NT2/D1 (cell line): ENCODE data around the gene HK3.

Experiments used
- DNase-seq: peaks from one replicate; pipeline ENCODE4 v3.0.0-alpha.2; 2011; ENCODE audit warnings: low read depth, low spot score
- H3K27me3 ChIP-seq: 2 replicates; pipeline ENCODE4 v1.6.0; 2011; ENCODE audit warnings: mild to moderate bottlenecking; ENCODE audit not compliant: insufficient read length, insufficient read depth
- H3K36me3 ChIP-seq: 2 replicates; pipeline ENCODE4 v1.6.1; 2011; ENCODE audit warnings: mild to moderate bottlenecking, low read length, mixed read lengths; ENCODE audit not compliant: insufficient read depth, insufficient read length
- H3K4me1 ChIP-seq: 2 replicates; pipeline ENCODE4 v1.5.1; 2011; ENCODE audit not compliant: insufficient read depth, insufficient read length
- H3K4me3 ChIP-seq: 2 replicates; pipeline ENCODE4 v1.5.1; 2011; ENCODE audit warnings: low read depth; ENCODE audit not compliant: insufficient read length
- H3K9ac ChIP-seq: 2 replicates; pipeline ENCODE4 v1.6.0; 2011; ENCODE audit warnings: low read depth; ENCODE audit not compliant: insufficient read length
- H3K9me3 ChIP-seq: 2 replicates; pipeline ENCODE4 v1.5.1; 2011; ENCODE audit warnings: mild to moderate bottlenecking, low read length; ENCODE audit not compliant: insufficient read depth
- SUZ12 ChIP-seq: IDR thresholded peaks from 2 replicates; pipeline ENCODE4 v1.6.1; 2011; ENCODE audit not compliant: insufficient read length, insufficient read depth; ENCODE audit errors: extremely low read depth
- YY1 ChIP-seq: IDR thresholded peaks from 2 replicates; pipeline ENCODE4 v1.6.1; 2011; ENCODE audit not compliant: insufficient read length, insufficient read depth
- ZNF274 ChIP-seq: IDR thresholded peaks from 2 replicates; pipeline ENCODE4 v1.6.1; 2011; ENCODE audit warnings: mild to moderate bottlenecking, low read depth, low read length

Gene HK3

GRCh38 chr5:176902911-176903664 is 3.9 kb upstream of the HK3 start:
- Histone ChIP-seq H3K4me3 (no peak overlapping the region), H3K4me1 (no peaks in the 10 kb centered on the region), H3K9me3 (no peaks in the 10 kb centered on the region), H3K27me3 (no peaks in the 10 kb centered on the region), H3K36me3 (peaks cover 61% of the 10 kb centered on the region), H3K9ac (no peak overlapping the region)
- no peak for DNase-seq
- no peak for TF ChIP-seq ZNF274
- TF ChIP-seq YY1: no peak
- no peak for TF ChIP-seq SUZ12

GRCh38 chr5:176902102-176902814 is 3.1 kb upstream of the HK3 start:
- TF ChIP-seq SUZ12 (no peak), ZNF274 (no peak), YY1 (no peak)
- Histone ChIP-seq H3K9ac (no peak overlapping the region), H3K4me1 (no peaks in the 10 kb centered on the region), H3K9me3 (no peaks in the 10 kb centered on the region), H3K36me3 (peaks cover 55% of the 10 kb centered on the region), H3K27me3 (no peaks in the 10 kb centered on the region), H3K4me3 (no peak overlapping the region)
- no peak for DNase-seq

- no peak overlapping the region for H3K4me3 ChIP-seq
- DNase-seq: no peak
- H3K4me1 ChIP-seq: no peaks in the 10 kb centered on the region
- H3K36me3 ChIP-seq: peaks cover 47% of the 10 kb centered on the region
- H3K9me3 ChIP-seq: no peaks in the 10 kb centered on the region
- TF ChIP-seq ZNF274 (no peak), SUZ12 (no peak), YY1 (no peak)
- no peak overlapping the region for H3K9ac ChIP-seq
- H3K27me3 ChIP-seq: no peaks in the 10 kb centered on the region
Measured at GRCh38 chr5:176901260-176902101, 2.3 kb upstream of the HK3 start.

- Histone ChIP-seq H3K9ac (no peak overlapping the region), H3K36me3 (peaks cover 41% of the 10 kb centered on the region), H3K4me1 (no peaks in the 10 kb centered on the region), H3K27me3 (no peaks in the 10 kb centered on the region), H3K4me3 (no peak overlapping the region), H3K9me3 (no peaks in the 10 kb centered on the region)
- DNase-seq: no peak
- TF ChIP-seq YY1 (no peak), ZNF274 (no peak), SUZ12 (no peak)
Measured at GRCh38 chr5:176900780-176901204, 1.6 kb upstream of the HK3 start.

GRCh38 chr5:176899946-176900779 is 1.0 kb upstream of the HK3 start:
- Histone ChIP-seq H3K36me3 (peaks cover 34% of the 10 kb centered on the region), H3K27me3 (no peaks in the 10 kb centered on the region), H3K4me1 (no peaks in the 10 kb centered on the region), H3K4me3 (no peak overlapping the region), H3K9me3 (no peaks in the 10 kb centered on the region), H3K9ac (no peak overlapping the region)
- DNase-seq: no peak
- TF ChIP-seq ZNF274 (no peak), YY1 (no peak), SUZ12 (no peak)

- H3K4me3 ChIP-seq: no peak overlapping the region
- H3K9ac ChIP-seq: no peak overlapping the region
- DNase-seq: no peak
- no peaks in the 10 kb centered on the region for H3K4me1 ChIP-seq
- peaks cover 8% of the 10 kb centered on the region for H3K36me3 ChIP-seq
- TF ChIP-seq YY1 (no peak), SUZ12 (no peak), ZNF274 (no peak)
- H3K27me3 ChIP-seq: peaks cover 15% of the 10 kb centered on the region
- H3K9me3 ChIP-seq: no peaks in the 10 kb centered on the region
Measured at GRCh38 chr5:176897263-176897662, 1.9 kb downstream of the HK3 start.

- Histone ChIP-seq H3K9me3 (no peaks in the 10 kb centered on the region), H3K4me3 (no peak overlapping the region), H3K9ac (no peak overlapping the region), H3K27me3 (peaks cover 15% of the 10 kb centered on the region), H3K36me3 (peaks cover 2% of the 10 kb centered on the region), H3K4me1 (no peaks in the 10 kb centered on the region)
- TF ChIP-seq YY1 (no peak), ZNF274 (no peak), SUZ12 (no peak)
- no peak for DNase-seq
Measured at GRCh38 chr5:176895831-176896230, 3.3 kb downstream of the HK3 start.
